Fibroblast of the aortic adventitia (primary cell): ENCODE measurements around the gene ST6GALNAC3. TPM values are rescaled to one million over a fixed set of nuclear protein-coding genes. Genes with fewer than 3 reads are reported as not detected.

Experiments
- DNase-seq: peaks from one replicate; pipeline ENCODE4 v3.0.0-alpha.2; 2010; ENCODE audit warnings: low read depth
- H3K4me3 ChIP-seq: 2 replicates; pipeline ENCODE4 v1.5.1; 2011; ENCODE audit warnings: low read depth, mild to moderate bottlenecking, control low read depth, low read length, moderate library complexity
- total RNA-seq: library from RNA; depleted of rRNA; stranded (reverse); fragments of >200 nt; gene quantifications from 2 replicates; pipeline ENCODE4 v1.2.3, GENCODE V29; 2012; ENCODE audit warnings: low replicate concordance
- TF ChIP-seq, protein P1 (sequence below): IDR thresholded peaks from 2 replicates; pipeline ENCODE4 v1.5.1; 2011; ENCODE audit warnings: mild to moderate bottlenecking, low read length, control low read depth, inconsistent platforms; ENCODE audit not compliant: insufficient read depth

ST6GALNAC3 gene
- total RNA-seq, 1 donor: 3.1 TPM

DNA sequence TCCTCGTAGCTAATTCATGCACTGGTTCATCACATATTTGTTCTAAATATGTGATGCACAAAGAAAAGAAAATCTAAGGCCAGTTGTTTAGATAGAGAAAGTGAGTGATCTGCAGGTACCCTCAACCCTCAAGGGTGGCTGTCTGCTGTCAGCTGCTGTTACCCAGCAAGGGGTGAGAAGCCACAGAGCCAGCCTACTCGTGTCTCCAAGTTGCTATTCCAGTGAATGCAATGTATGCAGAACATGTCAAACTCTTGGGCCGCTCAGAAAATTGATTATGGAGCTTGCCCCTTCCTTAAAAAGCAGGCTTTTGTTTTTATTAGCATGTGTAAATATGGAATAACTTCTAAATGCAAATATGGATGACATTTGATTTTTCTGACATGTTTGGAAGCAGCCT, 456.4 kb downstream of the ST6GALNAC3 start:
- no peak for DNase-seq
- H3K4me3 ChIP-seq: no peak overlapping the region
- TF ChIP-seq, protein P1, sequence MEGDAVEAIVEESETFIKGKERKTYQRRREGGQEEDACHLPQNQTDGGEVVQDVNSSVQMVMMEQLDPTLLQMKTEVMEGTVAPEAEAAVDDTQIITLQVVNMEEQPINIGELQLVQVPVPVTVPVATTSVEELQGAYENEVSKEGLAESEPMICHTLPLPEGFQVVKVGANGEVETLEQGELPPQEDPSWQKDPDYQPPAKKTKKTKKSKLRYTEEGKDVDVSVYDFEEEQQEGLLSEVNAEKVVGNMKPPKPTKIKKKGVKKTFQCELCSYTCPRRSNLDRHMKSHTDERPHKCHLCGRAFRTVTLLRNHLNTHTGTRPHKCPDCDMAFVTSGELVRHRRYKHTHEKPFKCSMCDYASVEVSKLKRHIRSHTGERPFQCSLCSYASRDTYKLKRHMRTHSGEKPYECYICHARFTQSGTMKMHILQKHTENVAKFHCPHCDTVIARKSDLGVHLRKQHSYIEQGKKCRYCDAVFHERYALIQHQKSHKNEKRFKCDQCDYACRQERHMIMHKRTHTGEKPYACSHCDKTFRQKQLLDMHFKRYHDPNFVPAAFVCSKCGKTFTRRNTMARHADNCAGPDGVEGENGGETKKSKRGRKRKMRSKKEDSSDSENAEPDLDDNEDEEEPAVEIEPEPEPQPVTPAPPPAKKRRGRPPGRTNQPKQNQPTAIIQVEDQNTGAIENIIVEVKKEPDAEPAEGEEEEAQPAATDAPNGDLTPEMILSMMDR: no peak

DNA sequence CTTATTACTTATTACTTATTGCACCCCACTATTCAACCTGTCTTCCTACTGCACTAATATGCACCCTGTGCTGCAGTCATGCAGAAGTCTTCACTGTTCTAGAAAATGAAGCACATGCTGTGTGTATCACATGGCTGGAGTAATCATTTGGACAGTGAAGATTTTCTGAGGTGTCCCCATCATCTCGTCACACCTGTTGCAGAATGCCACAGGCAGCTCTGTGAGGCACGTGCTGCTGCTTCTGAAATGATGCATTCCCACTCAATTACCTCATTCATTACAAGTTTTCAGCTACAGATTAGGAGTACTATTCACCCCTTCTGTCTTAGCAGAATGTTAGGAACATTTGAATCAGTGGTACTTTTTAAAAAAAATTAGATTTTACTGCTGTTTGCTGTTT, 467.1 kb downstream of the ST6GALNAC3 start:
- TF ChIP-seq, protein P1: no peak
- no peak for DNase-seq
- no peak overlapping the region for H3K4me3 ChIP-seq

DNA sequence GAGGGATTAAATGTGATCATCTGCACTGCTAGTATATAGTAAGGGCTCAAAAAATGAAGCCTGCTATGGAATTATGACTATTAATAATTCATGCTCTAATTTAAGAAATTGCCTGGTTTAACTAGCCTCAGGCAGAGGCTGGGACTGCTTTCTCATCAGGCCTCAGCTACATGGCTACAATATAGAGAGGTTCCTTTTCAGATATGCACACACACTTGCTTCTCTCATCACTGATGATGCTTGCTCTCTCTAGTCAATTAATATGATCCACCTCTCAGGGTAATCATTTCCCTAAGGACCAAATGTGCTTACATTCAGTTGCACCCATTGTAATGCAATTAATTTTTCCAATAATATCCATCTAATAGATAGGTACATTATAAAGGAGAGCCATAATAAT, 467.8 kb downstream of the ST6GALNAC3 start:
- no peak for DNase-seq
- TF ChIP-seq, protein P1: no peak

DNA sequence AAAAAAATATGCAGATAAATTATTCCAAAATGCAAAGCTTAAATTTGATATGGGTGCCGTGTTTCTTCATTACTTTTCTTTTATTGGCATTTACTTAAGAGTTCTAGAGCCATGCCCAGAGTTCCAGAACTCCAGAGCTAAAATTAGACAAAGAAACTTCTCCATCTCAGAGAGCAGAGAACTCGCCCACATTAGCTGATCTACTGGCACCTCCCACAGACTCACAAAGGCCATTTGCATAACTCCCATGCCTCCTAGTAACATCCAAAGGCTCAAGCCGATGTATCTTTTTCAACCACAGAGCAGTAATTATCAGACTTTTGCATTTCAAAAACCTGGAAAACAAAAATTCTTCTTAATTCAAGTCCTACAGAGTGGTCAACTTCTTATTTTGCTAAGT, 468.9 kb downstream of the ST6GALNAC3 start:
- no peak overlapping the region for H3K4me3 ChIP-seq
- DNase-seq: no peak
- TF ChIP-seq, protein P1: no peak

More for the DNA sequence above, 467.8 kb downstream of the ST6GALNAC3 start:
- H3K4me3 ChIP-seq: no peak overlapping the region

DNA sequence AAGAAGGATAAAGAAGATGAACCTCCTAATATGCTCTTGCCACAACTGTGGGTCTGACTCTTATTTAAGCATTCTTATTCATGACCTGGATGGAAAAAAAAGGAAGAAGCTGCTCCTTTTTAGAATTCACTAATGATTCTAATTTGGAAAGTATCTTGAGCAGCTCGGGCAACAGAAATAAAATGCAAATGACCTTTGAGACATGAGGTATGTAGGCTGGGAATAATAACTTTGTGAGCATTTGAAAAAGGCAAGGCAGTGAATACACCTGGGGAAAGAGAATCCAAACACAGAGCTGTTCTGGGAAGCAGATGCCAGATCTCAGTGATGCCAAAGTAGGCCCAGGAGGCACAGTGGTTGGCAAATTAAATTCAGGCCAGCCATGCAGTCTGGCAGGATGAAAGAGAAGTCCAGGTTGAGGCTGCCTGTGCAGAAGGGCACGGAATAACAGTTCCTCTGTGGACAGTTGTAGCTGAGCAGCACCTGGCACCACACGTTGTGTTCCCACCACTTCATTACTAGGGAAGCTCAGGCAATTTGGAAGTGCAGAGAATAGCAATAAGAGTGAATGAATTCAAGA, 471.9 kb downstream of the ST6GALNAC3 start:
- TF ChIP-seq, protein P1: no peak
- DNase-seq: no peak

DNA sequence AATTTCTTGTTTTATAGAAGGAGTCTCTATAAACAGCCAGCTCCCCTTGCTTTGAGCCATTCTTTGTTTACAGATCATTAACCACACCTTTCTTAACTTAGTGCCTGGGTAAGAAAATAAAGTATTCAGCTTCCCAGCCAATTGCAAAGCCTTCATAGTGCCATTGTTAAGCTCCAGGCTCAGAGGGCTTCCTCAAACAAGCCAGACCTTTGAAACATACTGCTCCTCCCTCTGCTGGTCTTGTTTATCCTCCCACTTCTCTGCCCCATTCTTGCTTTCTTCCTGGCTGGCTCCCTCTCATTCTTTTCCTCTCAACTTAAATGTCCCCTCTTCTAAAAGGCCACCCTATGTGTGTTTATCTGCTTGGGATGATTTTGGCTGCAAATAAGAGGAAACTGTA, 473.4 kb downstream of the ST6GALNAC3 start:
- no peak overlapping the region for H3K4me3 ChIP-seq
- no peak for DNase-seq
- TF ChIP-seq, protein P1: no peak

More for the DNA sequence above, 471.9 kb downstream of the ST6GALNAC3 start:
- H3K4me3 ChIP-seq: no peak overlapping the region

DNA sequence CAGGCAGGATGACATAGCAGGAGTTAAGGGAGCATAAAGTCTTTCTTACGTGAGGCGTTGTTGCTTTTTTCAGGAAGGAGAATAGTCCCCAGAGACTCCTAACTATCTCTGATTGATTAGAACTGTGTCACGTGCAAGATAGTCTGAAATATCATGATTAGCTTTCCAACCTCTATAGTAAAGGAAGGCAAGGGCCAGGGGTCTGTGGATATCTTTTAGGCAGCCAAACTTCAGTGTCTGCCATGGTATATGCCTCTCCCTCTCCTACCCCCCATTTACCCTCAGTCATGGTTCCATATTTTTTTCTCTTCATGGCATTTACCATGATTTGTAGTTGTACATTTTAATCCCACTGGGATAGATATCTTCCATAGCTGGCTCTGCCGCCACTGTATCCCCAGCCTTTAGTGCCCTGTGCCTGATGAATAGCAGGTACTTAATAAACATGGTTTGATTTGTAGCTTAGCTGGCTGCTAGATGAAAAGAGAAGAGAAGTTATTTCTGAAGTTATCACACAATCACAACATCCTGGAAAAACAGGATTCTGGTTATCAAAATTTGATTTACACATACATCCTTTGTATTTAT, 474.1 kb downstream of the ST6GALNAC3 start:
- TF ChIP-seq, protein P1: no peak
- H3K4me3 ChIP-seq: no peak overlapping the region
- no peak for DNase-seq
